Central memory CD4-positive, alpha-beta T cell (primary cell): ENCODE data around the gene TOR4A.
"Not testable (repeated sequence)": the region's sequence is repeated elsewhere in the genome, so short reads cannot be mapped to it uniquely, and the experiment has no call there.

Experiments
- DNase-seq: peaks from one replicate; pipeline ENCODE4 v3.0.0; 2022

The TOR4A gene

DNA sequence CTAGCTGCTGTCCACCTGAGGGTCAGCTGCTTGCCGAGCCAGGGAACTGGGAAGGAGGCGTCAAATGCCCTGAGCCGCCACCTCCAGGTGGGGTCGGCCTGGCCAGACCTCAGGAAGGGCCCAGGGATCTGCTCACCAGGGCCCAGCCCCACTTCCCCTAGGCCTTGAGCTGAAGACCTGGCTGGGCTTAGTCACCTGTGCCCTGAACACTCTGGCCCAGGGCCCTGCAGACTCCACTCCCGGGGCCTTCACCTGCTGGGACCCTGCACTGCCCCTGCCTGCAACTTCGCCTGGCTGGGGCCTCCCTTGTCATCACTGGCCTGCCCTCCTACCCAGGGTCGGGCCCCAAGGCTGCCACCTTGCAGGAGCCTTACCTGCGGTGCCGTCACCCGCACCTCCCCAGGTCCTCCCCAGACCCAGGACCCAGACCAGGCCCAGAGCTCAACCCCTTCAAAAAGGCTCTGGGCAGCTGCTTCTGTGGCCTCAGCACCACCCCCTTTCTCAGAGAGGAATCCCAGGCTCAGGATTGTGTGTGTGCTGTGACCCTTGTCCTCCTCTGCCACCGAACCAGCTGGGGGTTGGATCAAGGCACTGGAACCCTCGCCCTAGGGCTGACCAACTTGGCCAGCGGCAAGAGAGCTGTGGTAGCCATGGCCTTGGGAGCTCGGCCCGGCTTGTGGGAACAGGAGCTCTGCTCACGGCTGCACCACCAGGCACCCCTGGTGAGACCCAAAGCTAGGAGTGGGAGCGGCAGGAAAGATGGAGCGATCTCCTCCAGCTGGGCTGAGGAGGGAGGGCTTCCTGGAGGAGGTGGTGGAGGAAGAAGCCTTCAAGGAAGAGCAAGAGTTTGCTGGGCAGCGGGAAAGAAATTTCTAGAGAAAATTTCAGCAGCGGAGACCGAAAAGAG, 23.6 kb upstream of the TOR4A start:
- no peak for DNase-seq

DNA sequence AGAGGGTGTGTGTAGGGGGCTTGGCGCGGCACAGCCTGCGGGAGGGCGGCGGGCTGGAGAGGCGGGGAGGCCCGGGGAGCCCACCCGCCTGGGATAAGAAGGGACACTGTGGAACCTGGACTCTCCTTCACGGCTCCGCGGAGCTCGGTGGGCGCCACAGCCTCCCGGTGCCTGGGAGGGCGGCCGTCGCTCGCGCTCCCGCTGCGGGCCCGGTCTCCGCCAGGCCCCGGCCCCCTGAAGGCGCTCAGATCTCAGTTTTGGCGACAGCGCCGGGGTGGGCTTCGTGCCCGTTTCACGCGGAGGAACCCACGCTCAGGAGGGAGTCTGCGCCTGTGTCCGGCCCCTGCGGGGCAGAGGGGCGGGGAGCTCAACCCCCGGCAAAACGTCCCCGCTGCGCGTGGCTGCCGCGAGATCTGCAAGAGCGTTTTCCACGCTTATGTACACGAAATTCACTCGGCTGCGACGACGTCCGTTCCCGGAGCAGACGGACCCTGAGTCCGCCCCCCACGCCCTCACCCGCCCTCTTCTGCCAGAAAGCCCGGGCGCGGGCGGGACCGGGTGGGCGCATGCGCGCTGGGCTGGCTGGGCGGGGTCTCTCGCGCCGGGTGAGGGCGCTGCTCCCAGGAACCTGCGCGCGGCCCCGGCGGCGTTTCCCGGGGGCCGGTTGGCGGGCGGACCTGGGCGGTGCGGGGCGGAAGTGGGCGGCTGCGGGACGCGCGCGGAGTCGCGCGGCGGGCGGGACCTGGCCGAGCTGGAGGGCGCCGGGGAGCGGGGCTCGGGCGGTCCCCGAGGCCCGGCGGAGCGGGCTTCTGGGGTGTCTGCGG, 22.7 kb upstream of the TOR4A start, which contains the start of gene NELFB:
Gene NELFB, plus strand, starts transcription at position 704 of the 824 bp plus-strand sequence.
- peak; percentile 94 for DNase-seq

DNA sequence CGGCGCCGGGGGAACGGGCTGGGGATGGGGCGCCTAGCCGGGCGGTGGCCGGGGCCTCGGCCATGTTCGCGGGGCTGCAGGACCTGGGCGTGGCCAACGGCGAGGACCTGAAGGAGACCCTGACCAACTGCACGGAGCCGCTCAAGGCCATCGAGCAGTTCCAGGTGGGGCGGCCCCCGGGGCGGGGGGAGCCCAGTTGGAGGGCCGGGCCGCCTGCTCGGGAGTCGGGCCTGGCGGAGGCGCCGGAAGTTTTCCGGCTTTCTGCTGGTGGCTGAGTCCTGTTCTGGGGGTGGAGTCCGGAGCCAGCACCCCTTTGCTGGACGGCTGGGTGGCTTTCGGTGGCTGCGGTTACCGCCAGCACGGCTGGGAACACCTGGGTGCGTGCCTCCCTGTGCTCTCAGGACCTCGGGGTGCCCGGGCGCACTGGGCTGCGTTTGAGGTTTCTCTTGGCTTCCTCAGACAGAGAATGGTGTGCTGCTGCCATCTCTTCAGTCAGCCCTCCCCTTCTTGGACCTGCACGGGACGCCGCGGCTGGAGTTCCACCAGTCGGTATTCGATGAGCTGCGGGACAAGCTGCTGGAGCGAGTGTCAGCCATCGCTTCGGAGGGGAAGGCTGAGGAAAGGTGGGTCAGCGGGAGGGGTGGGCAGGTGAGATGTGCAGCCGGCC, 21.9 kb upstream of the TOR4A start:
- no peak for DNase-seq

DNA sequence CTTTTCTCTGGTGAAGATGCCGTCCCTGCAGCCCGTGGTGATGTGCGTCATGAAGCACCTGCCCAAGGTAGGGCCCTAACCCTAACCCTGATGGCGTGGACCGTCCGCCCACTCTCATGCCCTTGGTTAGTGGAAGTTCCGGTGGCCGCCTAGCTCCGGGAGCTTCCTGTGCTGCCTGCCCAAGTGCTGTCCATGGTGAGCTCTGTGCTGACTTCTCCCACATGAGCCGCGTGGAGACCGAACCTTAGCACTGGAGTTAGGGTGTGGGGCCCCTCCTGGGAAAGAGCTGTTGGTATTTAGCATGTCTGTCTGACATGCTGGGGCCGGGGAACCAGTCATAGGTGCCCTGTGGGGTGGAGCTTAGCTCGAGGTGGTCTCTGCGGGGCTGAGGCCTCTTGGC, 21.2 kb upstream of the TOR4A start:
- DNase-seq = no peak

DNA sequence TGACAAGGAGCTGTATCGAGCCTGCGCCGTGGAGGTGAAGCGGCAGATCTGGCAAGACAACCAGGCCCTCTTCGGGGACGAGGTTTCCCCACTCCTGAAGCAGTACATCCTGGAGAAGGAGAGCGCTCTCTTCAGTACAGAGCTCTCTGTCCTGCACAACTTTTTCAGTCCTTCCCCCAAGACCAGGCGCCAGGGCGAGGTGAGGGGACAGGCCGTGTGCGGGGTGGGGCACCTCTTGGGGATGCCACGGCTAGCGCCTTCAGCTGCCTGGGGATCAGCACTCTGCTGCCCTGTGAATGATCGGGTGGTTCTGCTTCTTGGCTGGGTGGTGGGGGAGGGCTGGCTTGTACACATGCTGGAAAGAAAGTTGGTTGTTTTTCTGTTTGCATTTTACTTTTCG, 20.7 kb upstream of the TOR4A start:
- no peak for DNase-seq

DNA sequence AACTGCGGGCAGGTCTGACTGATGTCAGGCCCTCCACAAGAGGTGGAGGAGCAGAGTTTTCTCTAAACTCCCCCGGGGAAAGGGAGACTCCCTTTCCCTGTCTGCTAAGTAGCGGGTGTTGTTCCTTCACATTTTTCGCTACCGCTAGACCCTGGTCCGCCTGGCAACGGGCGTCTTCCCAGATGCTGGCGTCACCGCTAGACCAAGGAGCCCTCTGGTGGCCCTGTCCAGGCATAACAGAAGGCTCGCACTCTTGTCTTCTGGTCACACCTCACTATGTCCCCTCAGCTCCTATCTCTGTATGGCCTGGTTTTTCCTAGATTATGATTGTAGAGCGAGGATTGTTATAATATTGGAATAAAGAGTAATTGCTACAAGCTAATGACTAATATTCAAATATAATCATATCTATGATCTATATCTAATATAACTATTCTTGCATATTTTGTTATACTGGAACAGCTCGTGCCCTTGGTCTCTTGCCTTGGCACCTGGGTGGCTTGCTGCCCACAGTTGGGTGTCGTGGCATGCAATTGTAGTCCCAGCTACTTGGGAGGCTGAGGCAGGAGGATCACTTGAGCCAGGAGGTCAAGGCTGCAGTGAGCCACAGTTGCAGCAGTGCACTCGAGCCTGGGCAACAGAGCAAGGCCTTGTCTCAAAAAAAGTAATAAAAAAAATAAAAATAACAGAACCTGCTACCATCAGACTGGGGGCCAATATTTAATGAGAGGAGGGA, 15.2 kb upstream of the TOR4A start:
- DNase-seq = not testable (repeated sequence)

DNA sequence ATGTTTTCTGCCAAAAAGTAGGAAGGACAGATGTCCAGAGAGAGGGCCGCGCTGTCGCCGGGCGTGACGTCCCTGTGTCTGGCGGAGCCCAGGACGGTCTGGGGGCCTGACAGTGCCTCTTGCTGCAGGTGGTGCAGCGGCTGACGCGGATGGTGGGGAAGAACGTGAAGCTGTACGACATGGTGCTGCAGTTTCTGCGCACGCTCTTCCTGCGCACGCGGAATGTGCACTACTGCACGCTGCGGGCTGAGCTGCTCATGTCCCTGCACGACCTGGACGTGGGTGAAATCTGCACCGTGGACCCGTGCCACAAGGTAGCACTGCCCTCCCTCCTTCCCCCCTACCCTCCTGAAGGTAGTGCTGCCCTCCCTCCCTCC, 14.6 kb upstream of the TOR4A start:
- no peak for DNase-seq

DNA sequence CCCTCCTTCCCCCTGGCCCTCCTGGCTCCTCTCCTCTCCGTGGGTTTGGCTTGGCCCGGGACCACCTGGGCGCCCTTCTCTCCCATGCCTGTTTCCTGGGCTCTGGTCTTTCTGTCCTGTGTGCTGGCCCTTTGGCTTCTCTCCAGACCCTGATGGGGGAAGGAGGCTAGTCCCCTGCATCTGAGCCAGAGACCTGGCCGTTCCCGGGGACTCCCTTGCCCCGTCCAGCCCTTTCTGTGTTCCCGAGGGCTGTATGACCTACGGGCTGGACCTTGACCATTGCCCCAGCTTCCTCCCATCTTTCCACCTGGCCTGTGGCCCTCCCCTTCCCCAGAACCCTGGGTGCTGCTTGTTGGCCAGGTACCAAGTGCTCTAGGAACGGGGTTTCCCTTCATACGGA, 14.0 kb upstream of the TOR4A start:
- DNase-seq = no peak

DNA sequence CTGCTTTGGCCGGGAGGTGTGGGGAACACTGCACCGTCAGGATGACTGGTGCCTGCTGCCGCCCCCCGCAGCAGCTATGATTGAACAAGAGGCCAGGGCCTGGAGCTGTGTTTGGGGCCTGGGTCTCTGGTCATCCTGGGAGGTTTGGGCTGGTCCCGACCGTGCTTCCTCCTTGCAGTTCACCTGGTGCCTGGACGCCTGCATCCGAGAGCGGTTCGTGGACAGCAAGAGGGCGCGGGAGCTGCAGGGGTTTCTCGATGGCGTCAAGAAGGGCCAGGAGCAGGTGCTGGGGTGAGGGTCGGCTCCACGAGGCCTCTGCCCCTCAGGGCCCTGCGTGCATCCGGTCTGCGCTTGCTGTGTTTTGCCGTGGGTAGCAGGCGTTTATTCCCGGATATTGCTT, 13.5 kb upstream of the TOR4A start:
- no peak for DNase-seq

DNA sequence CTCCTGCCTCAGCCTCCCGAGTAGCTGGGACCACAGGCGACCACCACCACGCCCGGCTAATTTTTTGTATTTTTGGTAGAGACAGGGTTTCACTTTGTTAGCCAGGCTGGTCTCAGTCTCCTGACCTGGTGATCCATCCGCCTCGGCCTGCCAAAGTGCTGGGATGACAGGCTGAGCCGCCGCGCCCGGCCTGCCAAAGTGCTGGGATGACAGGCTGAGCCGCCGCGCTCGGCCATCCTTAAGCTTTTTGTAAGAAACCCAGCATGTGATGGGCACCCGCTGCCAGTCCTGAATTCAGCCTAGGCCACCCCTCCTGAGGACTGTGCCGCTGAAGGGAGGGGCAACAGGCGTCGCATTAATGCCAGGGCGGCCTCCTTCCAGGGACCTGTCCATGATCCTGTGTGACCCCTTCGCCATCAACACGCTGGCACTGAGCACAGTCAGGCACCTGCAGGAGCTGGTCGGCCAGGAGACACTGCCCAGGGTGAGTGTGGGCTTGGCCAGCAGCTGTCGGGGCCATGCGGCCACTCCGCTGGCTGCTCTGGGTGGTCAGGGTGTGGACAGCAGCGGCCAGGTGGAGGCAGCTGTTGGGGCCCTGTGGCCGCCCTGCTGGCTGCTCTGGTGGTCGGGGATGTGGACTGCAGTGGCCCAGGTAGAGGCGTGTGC, 11.9 kb upstream of the TOR4A start:
- DNase-seq = no peak

DNA sequence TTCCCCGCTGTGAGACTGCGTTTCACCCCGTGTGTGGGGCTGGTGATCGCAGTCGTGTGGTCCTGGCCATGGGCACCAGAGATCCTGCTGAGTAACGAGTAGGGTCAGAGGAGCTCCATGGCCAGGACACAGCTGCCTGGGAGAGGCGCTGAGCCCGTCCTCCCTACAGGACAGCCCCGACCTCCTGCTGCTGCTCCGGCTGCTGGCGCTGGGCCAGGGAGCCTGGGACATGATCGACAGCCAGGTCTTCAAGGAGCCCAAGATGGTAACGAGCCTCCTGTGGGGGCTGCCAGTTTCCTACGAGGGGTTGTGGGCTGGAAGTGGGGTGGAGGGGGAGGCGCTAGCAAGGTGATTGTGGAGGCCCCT, 11.4 kb upstream of the TOR4A start:
- no peak for DNase-seq

DNA sequence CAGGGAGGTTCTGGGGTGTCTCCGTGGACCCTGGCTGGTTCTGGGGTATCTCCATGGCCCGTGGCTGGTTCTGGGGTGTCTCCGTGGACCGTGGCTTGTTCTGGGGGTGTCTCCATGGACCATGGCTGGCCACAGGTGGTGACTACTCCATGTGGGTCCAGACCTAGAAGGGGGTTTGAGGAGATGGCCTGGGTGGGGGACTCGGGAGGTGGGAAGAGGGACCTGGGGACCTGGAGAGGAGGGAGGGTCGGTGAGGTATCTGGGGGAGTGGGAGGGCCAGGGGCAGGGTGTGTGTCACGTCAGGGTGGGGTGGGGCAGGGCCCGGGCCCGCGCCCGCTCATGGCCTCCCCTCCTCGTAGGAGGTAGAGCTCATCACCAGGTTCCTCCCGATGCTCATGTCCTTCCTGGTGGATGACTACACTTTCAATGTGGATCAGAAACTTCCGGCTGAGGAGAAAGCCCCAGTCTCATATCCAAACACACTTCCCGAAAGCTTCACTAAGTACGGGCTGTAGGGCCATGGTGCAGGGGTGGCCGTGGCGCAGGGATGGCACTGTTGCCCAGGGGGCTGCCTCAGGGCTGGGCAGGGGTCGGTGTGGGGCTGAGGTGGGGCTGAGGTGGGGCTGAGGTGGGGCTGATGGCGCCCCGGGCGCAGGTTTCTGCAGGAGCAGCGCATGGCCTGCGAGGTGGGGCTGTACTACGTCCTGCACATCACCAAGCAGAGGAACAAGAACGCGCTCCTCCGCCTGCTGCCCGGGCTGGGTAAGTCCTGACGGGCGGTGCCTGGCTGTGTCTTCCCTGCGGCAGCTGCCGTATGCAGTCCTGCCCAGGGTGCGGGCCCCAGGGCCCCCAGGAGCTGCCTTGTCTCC, 10.7 kb upstream of the TOR4A start:
- no peak for DNase-seq

DNA sequence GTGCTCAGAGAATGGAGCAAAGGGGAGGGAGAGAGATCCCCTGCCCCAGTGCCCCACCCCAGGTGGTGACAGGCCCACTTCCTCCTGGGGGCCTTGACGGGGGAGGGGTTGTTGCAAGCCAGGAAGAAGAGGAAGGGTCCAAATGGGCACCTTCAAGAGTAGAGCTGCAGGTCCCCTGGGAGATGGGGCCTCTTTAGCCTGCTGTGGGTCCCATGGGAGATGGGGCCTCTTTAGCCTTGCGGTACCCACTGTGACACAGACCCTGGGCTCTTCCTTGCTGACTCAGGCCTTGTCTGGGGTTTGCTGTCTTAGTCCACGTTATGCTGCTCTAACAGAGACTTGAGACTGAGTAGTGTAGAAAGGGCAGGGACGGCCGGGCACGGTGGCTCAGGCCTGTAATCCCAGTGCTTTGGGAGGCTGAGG, 9.6 kb upstream of the TOR4A start:
- no peak for DNase-seq

DNA sequence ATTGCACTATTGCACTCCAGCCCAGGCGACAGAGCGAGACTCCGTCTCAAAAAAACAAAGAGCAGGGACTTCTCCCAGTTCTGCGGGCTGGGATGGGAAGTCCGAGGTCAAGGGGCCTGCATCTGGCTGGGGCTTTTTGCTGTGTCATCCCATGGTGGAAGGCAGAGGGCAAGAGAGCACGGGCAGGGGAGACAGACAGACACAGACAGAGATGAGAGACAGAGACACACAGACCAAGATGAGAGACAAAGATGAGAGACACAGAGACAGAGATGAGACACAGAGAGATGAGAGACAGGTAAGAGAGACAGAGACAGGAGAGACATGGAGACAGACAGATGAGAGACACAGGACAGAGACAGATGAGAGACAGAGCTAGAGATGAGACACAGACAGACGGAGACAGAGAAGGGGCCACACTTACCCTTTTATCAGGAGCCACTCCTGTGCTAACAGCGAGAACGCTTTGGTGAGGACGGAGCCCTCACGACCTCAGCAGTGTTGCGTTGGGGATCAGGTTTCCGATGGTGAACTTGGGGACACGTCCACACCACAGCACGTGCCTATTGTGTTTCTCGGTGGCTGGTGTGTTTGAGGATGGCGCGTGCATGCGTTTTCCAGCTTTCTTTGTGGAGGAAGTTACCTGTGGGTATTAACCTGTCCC, 8.9 kb upstream of the TOR4A start:
- no peak for DNase-seq

DNA sequence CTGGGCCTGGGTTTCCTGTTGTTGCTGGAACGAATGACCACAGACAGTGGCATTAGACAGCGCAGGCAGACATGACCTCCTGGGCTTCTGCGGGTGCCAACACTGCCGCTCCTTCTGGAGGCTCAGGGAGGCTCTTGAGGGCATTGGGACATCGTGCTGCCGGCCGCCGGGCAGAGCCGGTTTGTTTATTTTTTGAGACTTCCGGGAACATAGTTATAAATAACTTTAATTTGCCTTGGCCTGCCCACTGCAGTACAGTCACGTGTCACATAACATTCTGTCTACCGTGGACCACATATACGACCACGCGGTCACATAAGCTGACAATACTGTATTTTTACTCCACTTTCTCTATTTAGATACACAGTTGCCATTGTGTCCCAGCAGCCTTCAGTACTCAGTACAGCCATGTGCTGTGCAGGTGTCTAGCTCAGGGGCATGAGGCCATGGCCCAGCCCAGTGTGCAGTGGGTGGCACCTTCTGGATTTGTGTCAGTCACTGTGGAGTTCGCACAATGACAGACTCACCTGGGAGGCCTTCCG, 8.2 kb upstream of the TOR4A start:
- DNase-seq = no peak

DNA sequence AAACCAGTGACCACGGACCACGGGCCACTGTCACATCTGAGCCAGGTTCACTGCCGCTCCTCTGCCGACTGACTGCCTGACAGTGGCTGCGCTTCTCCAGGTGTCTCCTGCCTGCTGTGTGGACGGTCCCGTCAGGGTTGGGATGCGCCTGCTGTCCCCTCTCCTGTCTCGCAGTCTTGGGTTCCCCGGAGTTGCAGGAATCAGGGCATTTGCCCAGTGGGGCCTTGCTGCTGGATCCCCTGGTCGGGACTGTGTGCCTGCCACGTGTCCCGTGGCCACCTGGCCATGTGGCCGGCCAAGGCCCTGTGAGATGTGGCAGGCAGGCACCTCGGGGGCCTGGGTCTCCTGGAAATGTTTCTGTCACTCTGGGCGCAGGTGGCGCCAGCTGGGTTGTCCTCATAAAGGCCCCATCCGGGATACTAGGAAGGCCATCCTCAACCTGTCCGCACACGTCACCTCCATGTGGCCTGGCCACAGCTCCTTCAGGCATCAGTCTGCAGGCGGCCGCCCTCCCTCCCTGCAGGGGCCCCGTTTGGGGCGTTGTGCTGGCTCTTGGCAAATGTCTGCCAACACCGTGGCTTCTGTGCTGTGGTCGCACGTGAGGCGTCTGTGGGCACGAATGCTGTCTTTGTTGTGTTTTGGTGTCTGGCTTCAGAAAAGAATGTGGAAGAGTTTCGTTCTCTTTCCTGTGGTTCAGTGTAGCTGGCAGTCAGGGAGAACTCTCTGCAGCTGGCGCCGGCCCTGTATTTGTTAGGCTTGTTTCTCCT, 6.4 kb upstream of the TOR4A start:
- DNase-seq = peak; percentile 39

DNA sequence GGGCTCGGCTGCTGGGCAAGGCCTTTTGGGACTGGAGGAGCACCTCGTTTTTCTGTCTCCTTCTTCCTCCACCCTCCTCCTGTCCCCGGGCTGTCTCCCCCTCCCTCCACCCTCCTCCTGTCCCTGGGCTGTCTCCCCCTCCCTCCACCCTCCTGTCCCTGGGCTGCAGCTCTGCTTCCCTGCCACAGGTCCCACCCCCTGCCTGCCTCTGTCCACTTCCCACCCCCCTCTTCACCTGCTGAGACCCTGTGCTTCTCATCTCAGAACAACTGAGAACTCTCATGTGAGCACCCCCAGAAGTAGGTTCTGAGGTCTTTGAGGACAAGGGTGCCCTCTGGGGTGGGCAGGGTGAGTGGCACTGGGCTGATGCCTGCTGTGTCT, 5.8 kb upstream of the TOR4A start:
- no peak for DNase-seq

DNA sequence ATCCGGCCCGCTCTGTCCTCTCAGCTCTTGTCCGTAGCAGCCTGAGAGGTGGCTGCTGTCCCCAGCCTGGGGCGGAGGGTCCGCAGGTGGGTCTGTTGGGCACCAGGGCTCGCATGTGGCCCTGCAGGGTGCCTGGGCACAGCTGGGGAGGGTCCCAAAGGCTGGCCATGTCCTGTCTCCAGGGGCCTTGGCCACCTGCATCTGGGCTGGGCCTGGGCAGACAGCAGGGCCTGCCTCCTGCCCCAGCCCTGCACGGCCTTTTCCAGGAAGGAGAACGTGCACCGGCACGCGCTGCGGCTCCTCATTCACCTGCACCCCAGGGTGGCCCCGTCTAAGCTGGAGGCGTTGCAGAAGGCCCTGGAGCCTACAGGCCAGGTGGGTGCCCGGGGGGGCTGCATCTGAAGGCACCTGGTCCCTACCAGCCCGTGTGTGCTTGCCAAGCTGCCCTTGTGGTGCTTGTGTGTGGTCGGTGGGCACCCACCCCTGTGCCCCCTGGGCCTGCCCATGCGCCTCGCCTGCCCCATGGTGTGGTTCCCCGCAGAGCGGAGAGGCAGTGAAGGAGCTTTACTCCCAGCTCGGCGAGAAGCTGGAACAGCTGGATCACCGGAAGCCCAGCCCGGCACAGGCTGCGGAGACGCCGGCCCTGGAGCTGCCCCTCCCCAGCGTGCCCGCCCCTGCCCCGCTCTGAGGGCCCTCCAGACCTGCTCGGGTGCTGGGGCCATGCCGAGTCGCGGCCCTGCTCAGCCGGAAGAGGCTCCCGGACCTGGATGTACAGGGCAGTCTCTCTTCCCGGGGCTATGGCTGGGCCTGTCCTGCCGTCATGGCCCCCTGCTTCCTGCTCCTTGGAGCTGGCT, 5.1 kb upstream of the TOR4A start:
- DNase-seq = no peak

DNA sequence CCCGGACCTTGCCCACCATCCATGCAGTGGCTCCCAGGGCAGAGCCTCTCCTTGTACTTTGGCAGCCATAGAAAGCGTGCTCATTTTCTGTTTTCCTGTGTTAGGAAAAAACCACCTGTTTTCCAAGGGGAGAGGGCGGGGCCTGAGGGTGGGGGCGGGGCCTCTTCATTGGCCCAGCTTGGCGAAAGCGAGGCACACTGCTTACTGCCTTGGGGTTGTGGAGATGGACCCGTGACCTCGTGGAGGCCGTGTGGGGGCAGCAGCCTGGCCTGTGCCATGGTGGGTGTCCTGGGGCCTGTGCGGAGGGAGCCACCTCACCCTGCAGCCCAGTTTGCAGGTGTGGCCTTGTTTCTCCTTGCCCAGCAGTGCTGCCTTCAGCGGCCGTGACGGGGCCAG, 4.4 kb upstream of the TOR4A start:
- no peak for DNase-seq
